ENCODE data around the gene B3GNT9.

Gene B3GNT9

GRCh38 chr16:67173808-67174705 is 23.3 kb upstream of the B3GNT9 start:
- peak overlapping the region; percentile 80 for H3K4me3 ChIP-seq (ENCODE audit: low read length)
- H3K27me3 ChIP-seq (replicated peaks; ENCODE audit: control insufficient read depth, insufficient read depth, low read length), result no peaks in the 10 kb centered on the region
- no peaks in the 10 kb centered on the region for H3K9me3 ChIP-seq (ENCODE audit: control insufficient read depth, low read length)
- no peaks in the 10 kb centered on the region for H3K36me3 ChIP-seq (ENCODE audit: control insufficient read depth, insufficient read depth, low read length, severe bottlenecking)
- peak overlapping the region; percentile 85 for H3K9ac ChIP-seq (ENCODE audit: low read length)
- DNase-seq (ENCODE audit: low read depth), result peak; percentile 94
- peaks cover 33% of the 10 kb centered on the region for H3K4me1 ChIP-seq (ENCODE audit: control insufficient read depth, insufficient read depth, low read length)

- Histone ChIP-seq H3K9me3 (ENCODE audit: control insufficient read depth, low read length) (no peaks in the 10 kb centered on the region), H3K4me3 (ENCODE audit: low read length) (peak overlapping the region; percentile 80), H3K36me3 (ENCODE audit: control insufficient read depth, insufficient read depth, low read length, severe bottlenecking) (no peaks in the 10 kb centered on the region), H3K27me3 (replicated peaks; ENCODE audit: control insufficient read depth, insufficient read depth, low read length) (no peaks in the 10 kb centered on the region), H3K9ac (ENCODE audit: low read length) (peak overlapping the region; percentile 85), H3K4me1 (ENCODE audit: control insufficient read depth, insufficient read depth, low read length) (peaks cover 33% of the 10 kb centered on the region)
- no peak for DNase-seq (ENCODE audit: low read depth)
Observed at GRCh38 chr16:67173323-67173722, 22.5 kb upstream of the B3GNT9 start.

- no peaks in the 10 kb centered on the region for H3K36me3 ChIP-seq (ENCODE audit: control insufficient read depth, insufficient read depth, low read length, severe bottlenecking)
- H3K4me3 ChIP-seq (ENCODE audit: low read length), result peak overlapping the region; percentile 70
- no peaks in the 10 kb centered on the region for H3K27me3 ChIP-seq (replicated peaks; ENCODE audit: control insufficient read depth, insufficient read depth, low read length)
- H3K9ac ChIP-seq (ENCODE audit: low read length), result peak overlapping the region; percentile 83
- peaks cover 33% of the 10 kb centered on the region for H3K4me1 ChIP-seq (ENCODE audit: control insufficient read depth, insufficient read depth, low read length)
- DNase-seq (ENCODE audit: low read depth), result peak; percentile 49
- H3K9me3 ChIP-seq (ENCODE audit: control insufficient read depth, low read length), result no peaks in the 10 kb centered on the region
Observed at GRCh38 chr16:67170949-67171649, 20.3 kb upstream of the B3GNT9 start.

- Histone ChIP-seq H3K4me1 (ENCODE audit: control insufficient read depth, insufficient read depth, low read length) (peaks cover 33% of the 10 kb centered on the region), H3K27me3 (replicated peaks; ENCODE audit: control insufficient read depth, insufficient read depth, low read length) (no peaks in the 10 kb centered on the region), H3K9me3 (ENCODE audit: control insufficient read depth, low read length) (no peaks in the 10 kb centered on the region), H3K36me3 (ENCODE audit: control insufficient read depth, insufficient read depth, low read length, severe bottlenecking) (no peaks in the 10 kb centered on the region), H3K4me3 (ENCODE audit: low read length) (peak within 1 kb of the TSS; percentile 81), H3K9ac (ENCODE audit: low read length) (peak within 1 kb of the TSS; percentile 90)
- peak; percentile 93 for DNase-seq (ENCODE audit: low read depth)
Observed at GRCh38 chr16:67170168-67170948, 19.6 kb upstream of the B3GNT9 start, which contains the start of gene NOL3. NOL3 (plus strand) TSS chr16:67170538.

- peak; percentile 53 for DNase-seq (ENCODE audit: low read depth)
- H3K27me3 ChIP-seq (replicated peaks; ENCODE audit: control insufficient read depth, insufficient read depth, low read length), result peaks cover 5% of the 10 kb centered on the region
Observed at GRCh38 chr16:67169642-67170167, 18.9 kb upstream of the B3GNT9 start.

GRCh38 chr16:67169011-67169451 is 18.2 kb upstream of the B3GNT9 start:
- H3K9ac ChIP-seq (ENCODE audit: low read length), result peak overlapping the region; percentile 90
- H3K4me1 ChIP-seq (ENCODE audit: control insufficient read depth, insufficient read depth, low read length), result peaks cover 37% of the 10 kb centered on the region
- no peaks in the 10 kb centered on the region for H3K9me3 ChIP-seq (ENCODE audit: control insufficient read depth, low read length)
- no peaks in the 10 kb centered on the region for H3K36me3 ChIP-seq (ENCODE audit: control insufficient read depth, insufficient read depth, low read length, severe bottlenecking)
- peaks cover 5% of the 10 kb centered on the region for H3K27me3 ChIP-seq (replicated peaks; ENCODE audit: control insufficient read depth, insufficient read depth, low read length)
- peak overlapping the region; percentile 81 for H3K4me3 ChIP-seq (ENCODE audit: low read length)
- no peak for DNase-seq (ENCODE audit: low read depth)

More at GRCh38 chr16:67169642-67170167, 18.9 kb upstream of the B3GNT9 start:
- Histone ChIP-seq H3K4me3 (ENCODE audit: low read length) (peak overlapping the region; percentile 81), H3K36me3 (ENCODE audit: control insufficient read depth, insufficient read depth, low read length, severe bottlenecking) (no peaks in the 10 kb centered on the region), H3K9me3 (ENCODE audit: control insufficient read depth, low read length) (no peaks in the 10 kb centered on the region), H3K4me1 (ENCODE audit: control insufficient read depth, insufficient read depth, low read length) (peaks cover 39% of the 10 kb centered on the region), H3K9ac (ENCODE audit: low read length) (peak overlapping the region; percentile 90)

GRCh38 chr16:67167588-67167987 is 16.8 kb upstream of the B3GNT9 start:
- Histone ChIP-seq H3K9me3 (ENCODE audit: control insufficient read depth, low read length) (no peaks in the 10 kb centered on the region), H3K36me3 (ENCODE audit: control insufficient read depth, insufficient read depth, low read length, severe bottlenecking) (no peaks in the 10 kb centered on the region), H3K9ac (ENCODE audit: low read length) (no peak overlapping the region), H3K4me3 (ENCODE audit: low read length) (no peak overlapping the region), H3K27me3 (replicated peaks; ENCODE audit: control insufficient read depth, insufficient read depth, low read length) (peaks cover 5% of the 10 kb centered on the region), H3K4me1 (ENCODE audit: control insufficient read depth, insufficient read depth, low read length) (peaks cover 31% of the 10 kb centered on the region)
- no peak for DNase-seq (ENCODE audit: low read depth)

- Histone ChIP-seq H3K27me3 (replicated peaks; ENCODE audit: control insufficient read depth, insufficient read depth, low read length) (peaks cover 5% of the 10 kb centered on the region), H3K9me3 (ENCODE audit: control insufficient read depth, low read length) (no peaks in the 10 kb centered on the region), H3K36me3 (ENCODE audit: control insufficient read depth, insufficient read depth, low read length, severe bottlenecking) (no peaks in the 10 kb centered on the region), H3K4me3 (ENCODE audit: low read length) (no peak overlapping the region), H3K9ac (ENCODE audit: low read length) (no peak overlapping the region), H3K4me1 (ENCODE audit: control insufficient read depth, insufficient read depth, low read length) (peaks cover 32% of the 10 kb centered on the region)
- no peak for DNase-seq (ENCODE audit: low read depth)
Observed at GRCh38 chr16:67166598-67167168, 15.9 kb upstream of the B3GNT9 start.

- Histone ChIP-seq H3K36me3 (ENCODE audit: control insufficient read depth, insufficient read depth, low read length, severe bottlenecking) (no peaks in the 10 kb centered on the region), H3K27me3 (replicated peaks; ENCODE audit: control insufficient read depth, insufficient read depth, low read length) (peaks cover 5% of the 10 kb centered on the region), H3K4me3 (ENCODE audit: low read length) (no peak overlapping the region), H3K4me1 (ENCODE audit: control insufficient read depth, insufficient read depth, low read length) (peaks cover 35% of the 10 kb centered on the region), H3K9ac (ENCODE audit: low read length) (no peak overlapping the region), H3K9me3 (ENCODE audit: control insufficient read depth, low read length) (no peaks in the 10 kb centered on the region)
- no peak for DNase-seq (ENCODE audit: low read depth)
Observed at GRCh38 chr16:67166110-67166547, 15.3 kb upstream of the B3GNT9 start.
